ENCODE results near the gene GJD3.

GJD3 gene

DNA sequence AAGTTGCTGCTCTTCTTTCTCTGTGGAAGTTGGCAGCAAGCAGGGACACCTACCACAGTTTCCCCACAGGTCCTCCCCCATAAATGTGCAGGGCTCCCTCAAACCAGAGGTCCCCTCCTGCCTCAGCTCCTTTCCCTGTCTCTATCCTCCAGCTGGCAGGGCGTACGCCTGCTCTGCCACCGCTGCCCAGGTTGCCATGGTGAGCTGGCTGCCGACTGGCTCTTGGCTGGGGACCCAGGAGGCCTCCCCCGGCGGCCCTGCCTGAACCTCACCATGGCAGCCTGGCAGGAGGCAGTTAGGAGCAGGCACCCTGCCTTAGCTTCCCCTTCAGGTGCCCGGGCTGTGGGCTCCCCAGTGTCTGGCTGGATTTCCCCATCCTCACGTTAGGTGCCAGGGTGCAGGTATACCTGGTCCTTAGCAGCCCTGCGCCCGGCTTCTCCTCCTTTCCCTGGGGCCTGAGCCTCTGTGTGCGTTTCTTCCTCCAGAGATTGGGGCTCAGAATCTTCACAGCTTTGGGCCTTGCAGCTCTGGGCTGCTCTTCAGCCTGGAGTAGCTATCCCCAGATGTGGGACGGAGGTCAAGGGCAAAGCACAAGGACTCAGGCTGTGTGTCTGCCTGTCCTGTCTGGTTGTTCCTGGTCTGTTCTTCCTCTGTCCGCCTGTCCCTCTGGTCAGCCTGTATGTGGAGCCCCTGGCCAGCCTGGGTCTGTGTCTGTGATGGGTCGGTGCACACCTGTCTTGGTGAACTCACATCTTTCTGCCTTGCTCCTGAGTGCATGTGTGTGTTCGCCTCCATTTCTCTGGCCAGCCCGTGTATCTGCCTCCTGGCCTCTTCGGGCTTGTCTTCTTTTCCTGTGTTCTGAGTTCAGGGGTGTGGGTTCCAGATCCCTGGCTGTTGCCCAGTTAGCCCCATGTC is 15.7 kb downstream of the GJD3 start:
- H3K27ac ChIP-seq = no peak overlapping the region
- no peak for TF ChIP-seq ZFX (IDR thresholded peaks at IDR 0.05)
- TF ChIP-seq, protein P1, sequence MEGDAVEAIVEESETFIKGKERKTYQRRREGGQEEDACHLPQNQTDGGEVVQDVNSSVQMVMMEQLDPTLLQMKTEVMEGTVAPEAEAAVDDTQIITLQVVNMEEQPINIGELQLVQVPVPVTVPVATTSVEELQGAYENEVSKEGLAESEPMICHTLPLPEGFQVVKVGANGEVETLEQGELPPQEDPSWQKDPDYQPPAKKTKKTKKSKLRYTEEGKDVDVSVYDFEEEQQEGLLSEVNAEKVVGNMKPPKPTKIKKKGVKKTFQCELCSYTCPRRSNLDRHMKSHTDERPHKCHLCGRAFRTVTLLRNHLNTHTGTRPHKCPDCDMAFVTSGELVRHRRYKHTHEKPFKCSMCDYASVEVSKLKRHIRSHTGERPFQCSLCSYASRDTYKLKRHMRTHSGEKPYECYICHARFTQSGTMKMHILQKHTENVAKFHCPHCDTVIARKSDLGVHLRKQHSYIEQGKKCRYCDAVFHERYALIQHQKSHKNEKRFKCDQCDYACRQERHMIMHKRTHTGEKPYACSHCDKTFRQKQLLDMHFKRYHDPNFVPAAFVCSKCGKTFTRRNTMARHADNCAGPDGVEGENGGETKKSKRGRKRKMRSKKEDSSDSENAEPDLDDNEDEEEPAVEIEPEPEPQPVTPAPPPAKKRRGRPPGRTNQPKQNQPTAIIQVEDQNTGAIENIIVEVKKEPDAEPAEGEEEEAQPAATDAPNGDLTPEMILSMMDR (conservative IDR thresholded peaks at IDR 0.05) = no peak

DNA sequence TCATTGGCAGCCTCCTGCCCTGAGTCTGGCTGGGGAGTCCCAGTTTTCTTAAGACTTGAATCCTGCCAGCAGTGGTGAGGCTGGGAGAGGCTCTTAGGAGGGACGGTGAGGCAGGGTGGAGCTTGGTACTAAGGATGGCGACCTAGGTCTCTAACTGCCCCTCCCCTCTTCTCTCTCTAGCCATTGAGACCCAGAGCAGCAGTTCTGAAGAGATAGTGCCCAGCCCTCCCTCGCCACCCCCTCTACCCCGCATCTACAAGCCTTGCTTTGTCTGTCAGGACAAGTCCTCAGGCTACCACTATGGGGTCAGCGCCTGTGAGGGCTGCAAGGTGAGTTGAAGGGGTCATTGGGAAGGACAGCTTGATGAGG is 16.4 kb downstream of the GJD3 start:
- H3K27ac ChIP-seq = no peak overlapping the region
- TF ChIP-seq, protein P1 (conservative IDR thresholded peaks at IDR 0.05) = no peak
- no peak for TF ChIP-seq ZFX (IDR thresholded peaks at IDR 0.05)

DNA sequence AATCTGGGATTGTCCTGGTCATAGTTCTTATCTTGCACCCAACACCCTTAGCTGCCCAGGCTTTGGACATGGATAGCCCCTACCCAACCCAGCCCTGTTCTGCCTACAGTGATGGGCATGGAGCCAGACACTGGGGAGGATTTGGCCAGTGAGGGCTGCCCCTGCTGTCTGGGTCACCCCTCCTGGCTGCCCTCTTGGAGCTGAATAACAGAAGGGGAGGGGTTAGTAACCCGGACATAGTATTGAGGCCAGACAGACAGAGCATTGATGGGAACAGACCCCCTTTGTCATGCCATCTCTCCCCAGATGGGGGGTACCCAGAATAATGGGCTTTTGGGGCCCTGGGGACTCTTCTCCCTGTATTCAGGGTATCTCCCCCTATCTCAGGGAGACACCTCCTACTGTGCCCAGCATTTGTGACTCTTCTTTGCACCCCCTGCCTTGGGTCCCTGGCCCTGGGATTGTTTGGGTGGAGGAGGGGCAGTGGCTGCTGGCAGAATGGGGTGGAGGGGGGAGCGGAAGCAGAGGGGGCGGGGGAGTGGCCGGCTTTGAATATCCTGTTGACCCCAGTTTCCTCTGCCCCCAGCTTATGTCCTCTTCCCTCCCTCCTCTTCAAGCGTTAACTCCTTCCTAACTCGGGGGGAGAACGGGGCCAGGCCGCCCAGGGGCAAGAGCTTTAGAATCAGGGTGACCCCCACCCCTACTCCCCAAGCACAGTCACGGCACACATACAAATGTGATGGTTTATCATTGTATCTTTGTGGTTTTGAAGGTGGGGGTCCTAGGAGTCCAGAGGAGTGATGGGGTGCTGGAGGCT is 17.0 kb downstream of the GJD3 start:
- TF ChIP-seq, protein P1 (conservative IDR thresholded peaks at IDR 0.05) = no peak
- no peak for TF ChIP-seq ZFX (IDR thresholded peaks at IDR 0.05)
- no peak overlapping the region for H3K27ac ChIP-seq

DNA sequence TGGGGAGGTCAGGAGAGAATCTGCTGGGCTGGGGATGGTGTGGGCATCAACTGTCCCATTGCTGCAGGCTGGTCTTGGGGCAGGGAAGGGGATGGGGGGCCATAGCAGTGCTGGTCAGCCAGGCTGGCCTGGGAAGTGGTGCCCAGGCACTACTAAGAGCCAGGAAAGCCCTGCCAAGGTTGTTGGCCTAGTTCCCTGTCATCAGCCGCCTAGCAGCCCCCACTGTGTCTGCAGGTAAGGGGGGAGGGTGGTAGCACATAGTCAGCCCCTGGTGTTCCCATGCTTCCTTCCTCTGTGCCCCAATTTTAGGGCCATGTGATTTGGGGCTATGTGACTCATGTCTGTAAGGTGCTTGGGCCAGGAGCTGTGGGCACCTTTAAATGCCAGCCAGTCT is 17.8 kb downstream of the GJD3 start:
- no peak overlapping the region for H3K27ac ChIP-seq

DNA sequence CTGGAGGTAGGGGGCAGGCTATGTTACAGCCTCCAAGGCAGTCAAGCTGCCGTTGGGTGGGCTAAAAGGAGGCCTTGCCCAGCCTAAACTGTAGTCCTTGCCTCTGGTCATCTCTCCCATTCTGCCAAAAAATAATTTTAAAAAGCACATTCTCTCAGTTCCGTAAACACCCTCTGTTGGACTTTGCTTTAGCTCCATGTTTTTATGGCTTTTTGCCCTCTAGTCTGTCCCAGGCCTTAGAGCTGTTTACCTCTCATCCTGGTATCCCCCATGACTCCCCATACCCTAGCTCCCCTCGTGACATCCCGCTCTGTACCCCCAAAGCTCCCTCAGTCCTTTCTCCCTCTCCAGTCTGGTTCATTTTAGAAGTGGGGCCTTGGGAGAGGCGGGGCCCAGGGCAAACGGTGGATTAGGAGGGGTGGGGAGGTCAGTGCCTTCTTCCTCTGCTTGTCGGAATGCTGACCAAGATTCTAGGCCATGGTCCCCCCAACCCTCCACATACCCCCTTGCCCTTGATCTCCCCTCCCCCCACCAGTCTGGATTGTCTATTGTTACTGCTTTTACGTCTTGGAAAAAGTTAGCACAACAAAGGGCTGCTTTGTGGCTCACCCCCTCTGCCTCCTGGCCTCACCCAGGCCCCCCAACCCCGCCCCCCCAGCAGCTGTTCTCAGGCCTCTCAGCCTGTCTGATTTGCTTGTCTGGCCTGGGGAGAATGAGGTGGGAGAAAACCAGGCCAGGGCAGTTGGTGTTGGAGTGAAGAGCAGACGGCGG is 18.4 kb downstream of the GJD3 start:
- TF ChIP-seq, protein P1 (conservative IDR thresholded peaks at IDR 0.05) = no peak
- no peak for TF ChIP-seq ZFX (IDR thresholded peaks at IDR 0.05)
- no peak overlapping the region for H3K27ac ChIP-seq

More for the DNA sequence above, 17.8 kb downstream of the GJD3 start:
- TF ChIP-seq, protein P1 (conservative IDR thresholded peaks at IDR 0.05) = no peak
- no peak for TF ChIP-seq ZFX (IDR thresholded peaks at IDR 0.05)

DNA sequence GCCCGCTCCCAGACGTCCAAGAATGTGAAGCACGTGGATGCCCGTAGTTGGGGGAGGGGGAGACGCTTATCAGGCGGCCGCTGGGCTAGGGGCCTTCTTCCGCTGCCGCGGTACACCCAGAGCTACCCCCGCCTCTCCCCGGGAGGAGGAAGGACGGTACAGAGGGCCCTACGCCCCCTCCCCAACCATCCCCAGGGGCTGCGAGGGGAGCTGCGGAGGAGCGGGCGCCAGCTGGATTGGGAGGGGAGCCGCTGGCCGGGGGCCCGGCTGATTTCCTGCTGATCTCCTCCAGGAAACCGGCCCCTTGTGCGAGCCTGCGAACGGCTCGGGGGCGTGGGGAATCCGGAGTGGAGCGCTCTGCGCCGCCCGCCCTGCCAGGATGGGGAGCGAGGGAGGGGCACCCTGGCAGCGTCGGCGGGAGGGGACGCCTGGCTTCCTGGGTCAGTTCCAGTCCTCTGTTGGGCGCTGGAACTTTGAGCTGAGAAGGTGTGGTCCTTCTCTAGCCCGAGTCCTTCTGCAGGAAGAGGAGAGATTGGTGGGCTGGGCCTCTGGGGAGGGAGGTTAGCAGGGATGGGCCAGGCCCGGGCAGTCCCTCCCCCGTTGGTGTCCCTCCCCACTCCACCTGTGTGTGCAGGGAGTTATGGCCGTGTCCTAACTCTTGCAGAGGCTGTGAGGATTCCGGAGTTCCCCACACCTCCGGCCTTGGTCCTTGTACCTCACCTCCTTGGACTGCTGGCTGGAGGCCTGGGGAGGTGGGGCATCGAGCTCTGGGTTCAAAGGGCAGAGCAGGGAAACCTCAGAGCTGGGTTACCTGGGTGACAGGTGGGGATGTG is 19.2 kb downstream of the GJD3 start:
- H3K27ac ChIP-seq = no peak overlapping the region

More for the DNA sequence above, 19.2 kb downstream of the GJD3 start:
- no peak for TF ChIP-seq ZFX (IDR thresholded peaks at IDR 0.05)
- TF ChIP-seq, protein P1 (conservative IDR thresholded peaks at IDR 0.05) = no peak
